ENCODE measurements around the gene TNFRSF9.
"Not testable (repeated sequence)": the region's sequence is repeated elsewhere in the genome, so short reads cannot be mapped to it uniquely, and the experiment has no call there.

Gene TNFRSF9

GRCh38 chr1:7971024-7971423, 30.4 kb upstream of the TNFRSF9 start:
- H3K36me3 ChIP-seq (ENCODE audit: control insufficient read depth, low read depth, low read length): peaks cover 59% of the 10 kb centered on the region
- no peak overlapping the region for H3K9ac ChIP-seq (ENCODE audit: low read length)

GRCh38 chr1:7970246-7970645, 29.6 kb upstream of the TNFRSF9 start:
- Histone ChIP-seq H3K36me3 (ENCODE audit: control insufficient read depth, low read depth, low read length) (peaks cover 65% of the 10 kb centered on the region), H3K27ac (ENCODE audit: low read length) (no peak overlapping the region), H3K9me3 (ENCODE audit: control insufficient read depth, low read depth, low read length) (no peaks in the 10 kb centered on the region), H3K9ac (ENCODE audit: low read length) (no peak overlapping the region), H3K4me3 (ENCODE audit: low read length) (no peak overlapping the region), H3K27me3 (ENCODE audit: control insufficient read depth, insufficient read depth, low read length) (no peaks in the 10 kb centered on the region), H3K4me1 (ENCODE audit: control insufficient read depth, low read depth, low read length) (no peaks in the 10 kb centered on the region)

More at GRCh38 chr1:7971024-7971423, 30.4 kb upstream of the TNFRSF9 start:
- Histone ChIP-seq H3K4me3 (ENCODE audit: low read length) (no peak overlapping the region), H3K27me3 (ENCODE audit: control insufficient read depth, insufficient read depth, low read length) (no peaks in the 10 kb centered on the region), H3K27ac (ENCODE audit: low read length) (no peak overlapping the region), H3K9me3 (ENCODE audit: control insufficient read depth, low read depth, low read length) (no peaks in the 10 kb centered on the region), H3K4me1 (ENCODE audit: control insufficient read depth, low read depth, low read length) (no peaks in the 10 kb centered on the region)

- Histone ChIP-seq H3K36me3 (ENCODE audit: control insufficient read depth, low read depth, low read length) (peaks cover 79% of the 10 kb centered on the region), H3K4me3 (ENCODE audit: low read length) (no peak overlapping the region), H3K27ac (ENCODE audit: low read length) (no peak overlapping the region), H3K4me1 (ENCODE audit: control insufficient read depth, low read depth, low read length) (no peaks in the 10 kb centered on the region), H3K27me3 (ENCODE audit: control insufficient read depth, insufficient read depth, low read length) (no peaks in the 10 kb centered on the region), H3K9ac (ENCODE audit: low read length) (no peak overlapping the region), H3K9me3 (ENCODE audit: control insufficient read depth, low read depth, low read length) (no peaks in the 10 kb centered on the region)
These were observed 27.0 kb upstream of the TNFRSF9 start for GRCh38 chr1:7967651-7968050.

DNA sequence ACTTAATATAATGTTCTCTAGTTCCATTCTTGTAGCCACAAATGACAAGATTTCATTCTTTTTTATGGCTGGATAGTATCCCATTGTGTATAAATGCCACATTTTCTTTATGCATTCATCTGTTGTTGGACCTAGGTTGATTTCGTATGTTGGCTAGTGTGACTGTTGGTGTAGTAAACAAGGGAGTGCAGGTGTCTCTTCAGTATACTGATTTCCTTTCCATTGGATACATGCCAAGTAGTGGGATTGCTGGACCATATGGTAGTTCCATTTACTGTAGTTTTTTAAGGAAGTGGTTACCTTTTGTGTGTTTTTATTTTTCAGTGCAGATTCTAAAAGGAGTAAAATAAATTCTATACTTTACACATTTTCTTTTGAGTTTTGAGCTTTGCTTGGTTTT, 26.6 kb upstream of the TNFRSF9 start:
- Histone ChIP-seq H3K4me3 (ENCODE audit: low read length) (no peak overlapping the region), H3K36me3 (ENCODE audit: control insufficient read depth, low read depth, low read length) (peaks cover 75% of the 10 kb centered on the region), H3K9ac (ENCODE audit: low read length) (no peak overlapping the region), H3K27ac (ENCODE audit: low read length) (no peak overlapping the region), H3K4me1 (ENCODE audit: control insufficient read depth, low read depth, low read length) (peaks cover 4% of the 10 kb centered on the region), H3K27me3 (ENCODE audit: control insufficient read depth, insufficient read depth, low read length) (no peaks in the 10 kb centered on the region), H3K9me3 (ENCODE audit: control insufficient read depth, low read depth, low read length) (no peaks in the 10 kb centered on the region)

GRCh38 chr1:7964476-7964875, 23.8 kb upstream of the TNFRSF9 start:
- Histone ChIP-seq H3K9ac (ENCODE audit: low read length) (no peak overlapping the region), H3K36me3 (ENCODE audit: control insufficient read depth, low read depth, low read length) (peaks cover 53% of the 10 kb centered on the region), H3K4me1 (ENCODE audit: control insufficient read depth, low read depth, low read length) (peaks cover 12% of the 10 kb centered on the region)

GRCh38 chr1:7963841-7964240, 23.2 kb upstream of the TNFRSF9 start:
- H3K9me3 ChIP-seq (ENCODE audit: control insufficient read depth, low read depth, low read length); H3K4me3 ChIP-seq (ENCODE audit: low read length); H3K27me3 ChIP-seq (ENCODE audit: control insufficient read depth, insufficient read depth, low read length); H3K9ac ChIP-seq (ENCODE audit: low read length); H3K27ac ChIP-seq (ENCODE audit: low read length): not testable (repeated sequence)
- Histone ChIP-seq H3K4me1 (ENCODE audit: control insufficient read depth, low read depth, low read length) (peaks cover 12% of the 10 kb centered on the region), H3K36me3 (ENCODE audit: control insufficient read depth, low read depth, low read length) (peaks cover 47% of the 10 kb centered on the region)

More at GRCh38 chr1:7964476-7964875, 23.8 kb upstream of the TNFRSF9 start:
- H3K4me3 ChIP-seq (ENCODE audit: low read length): no peak overlapping the region
- H3K9me3 ChIP-seq (ENCODE audit: control insufficient read depth, low read depth, low read length): no peaks in the 10 kb centered on the region
- no peak overlapping the region for H3K27ac ChIP-seq (ENCODE audit: low read length)
- no peaks in the 10 kb centered on the region for H3K27me3 ChIP-seq (ENCODE audit: control insufficient read depth, insufficient read depth, low read length)

DNA sequence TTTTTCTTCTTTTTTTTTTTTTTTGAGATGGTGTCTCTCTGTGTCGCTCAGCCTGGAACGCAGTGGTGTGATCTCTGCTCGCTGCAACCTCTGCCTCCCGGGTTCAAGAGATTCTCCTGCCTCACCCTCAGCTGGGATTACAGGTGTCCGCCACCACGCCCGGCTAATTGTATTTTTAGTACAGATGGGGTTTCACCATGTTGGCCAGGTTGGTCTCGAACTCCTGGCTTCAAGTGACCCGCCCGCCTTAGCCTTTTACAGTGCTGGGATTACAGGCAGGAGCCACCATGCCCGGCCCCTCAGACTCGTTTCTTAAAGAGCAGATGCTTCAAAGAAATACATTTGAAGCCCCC, 22.7 kb upstream of the TNFRSF9 start:
- H3K36me3 ChIP-seq (ENCODE audit: control insufficient read depth, low read depth, low read length): peaks cover 43% of the 10 kb centered on the region

GRCh38 chr1:7962636-7963377, 22.2 kb upstream of the TNFRSF9 start:
- Histone ChIP-seq H3K9ac (ENCODE audit: low read length) (peak overlapping the region; percentile 92), H3K4me1 (ENCODE audit: control insufficient read depth, low read depth, low read length) (peaks cover 12% of the 10 kb centered on the region), H3K36me3 (ENCODE audit: control insufficient read depth, low read depth, low read length) (peaks cover 43% of the 10 kb centered on the region), H3K27ac (ENCODE audit: low read length) (no peak overlapping the region), H3K4me3 (ENCODE audit: low read length) (peak overlapping the region; percentile 94), H3K9me3 (ENCODE audit: control insufficient read depth, low read depth, low read length) (no peaks in the 10 kb centered on the region), H3K27me3 (ENCODE audit: control insufficient read depth, insufficient read depth, low read length) (no peaks in the 10 kb centered on the region)

More for the DNA sequence above, 22.7 kb upstream of the TNFRSF9 start:
- not testable (repeated sequence) for H3K4me3 ChIP-seq (ENCODE audit: low read length); H3K27me3 ChIP-seq (ENCODE audit: control insufficient read depth, insufficient read depth, low read length); H3K9ac ChIP-seq (ENCODE audit: low read length); H3K27ac ChIP-seq (ENCODE audit: low read length); H3K9me3 ChIP-seq (ENCODE audit: control insufficient read depth, low read depth, low read length)
- peaks cover 12% of the 10 kb centered on the region for H3K4me1 ChIP-seq (ENCODE audit: control insufficient read depth, low read depth, low read length)

DNA sequence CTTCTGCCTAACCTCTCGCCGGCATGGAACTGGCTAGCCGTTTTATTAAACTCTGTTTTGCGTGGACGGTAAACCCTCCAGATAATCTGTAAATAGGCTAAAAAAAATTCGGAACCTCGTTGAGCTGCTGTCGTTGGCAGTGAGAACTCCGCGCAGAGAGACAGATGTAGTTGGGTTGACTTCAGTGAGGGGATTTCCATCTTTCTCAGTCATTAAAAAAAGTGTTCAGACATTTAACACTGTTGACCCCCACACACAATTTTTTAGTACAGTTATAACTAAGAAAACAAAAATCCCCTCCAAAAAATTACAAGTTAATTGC, 21.3 kb upstream of the TNFRSF9 start:
- peak overlapping the region; percentile 94 for H3K4me3 ChIP-seq (ENCODE audit: low read length)
- peaks cover 36% of the 10 kb centered on the region for H3K36me3 ChIP-seq (ENCODE audit: control insufficient read depth, low read depth, low read length)
- H3K4me1 ChIP-seq (ENCODE audit: control insufficient read depth, low read depth, low read length): peaks cover 12% of the 10 kb centered on the region
- peak overlapping the region; percentile 92 for H3K9ac ChIP-seq (ENCODE audit: low read length)
- H3K27me3 ChIP-seq (ENCODE audit: control insufficient read depth, insufficient read depth, low read length): no peaks in the 10 kb centered on the region
- H3K27ac ChIP-seq (ENCODE audit: low read length): peak overlapping the region; percentile 70
- H3K9me3 ChIP-seq (ENCODE audit: control insufficient read depth, low read depth, low read length): no peaks in the 10 kb centered on the region

- Histone ChIP-seq H3K9me3 (ENCODE audit: control insufficient read depth, low read depth, low read length) (no peaks in the 10 kb centered on the region), H3K4me1 (ENCODE audit: control insufficient read depth, low read depth, low read length) (peaks cover 12% of the 10 kb centered on the region), H3K27ac (ENCODE audit: low read length) (peak within 1 kb of the TSS; percentile 93), H3K27me3 (ENCODE audit: control insufficient read depth, insufficient read depth, low read length) (no peaks in the 10 kb centered on the region), H3K36me3 (ENCODE audit: control insufficient read depth, low read depth, low read length) (peaks cover 30% of the 10 kb centered on the region), H3K9ac (ENCODE audit: low read length) (peak within 1 kb of the TSS; percentile 92), H3K4me3 (ENCODE audit: low read length) (peak within 1 kb of the TSS; percentile 94)
These were observed 20.8 kb upstream of the TNFRSF9 start, which contains the start of gene PARK7 for GRCh38 chr1:7961216-7962013. Gene PARK7 (plus strand): TSS chr1:7961711. CDS start chr1:7962786, 1,075 bp downstream.

DNA sequence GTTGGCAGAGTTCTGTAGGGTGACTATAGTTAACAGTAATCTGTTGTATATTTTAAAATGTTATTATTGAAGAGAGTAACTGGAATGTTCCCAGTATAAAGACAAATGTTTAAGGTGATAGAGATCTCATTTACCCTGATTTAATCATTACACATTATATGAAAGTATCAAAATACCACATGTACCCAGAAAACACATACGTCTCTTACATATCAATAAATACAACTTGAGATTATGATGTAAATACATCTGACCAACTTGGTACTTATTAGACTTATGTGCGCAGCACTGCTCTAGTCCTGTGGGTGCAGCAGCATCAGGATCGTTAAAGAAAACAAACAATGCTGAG, 20.2 kb upstream of the TNFRSF9 start:
- Histone ChIP-seq H3K9me3 (ENCODE audit: control insufficient read depth, low read depth, low read length) (no peaks in the 10 kb centered on the region), H3K27me3 (ENCODE audit: control insufficient read depth, insufficient read depth, low read length) (no peaks in the 10 kb centered on the region), H3K36me3 (ENCODE audit: control insufficient read depth, low read depth, low read length) (peaks cover 25% of the 10 kb centered on the region), H3K27ac (ENCODE audit: low read length) (peak overlapping the region; percentile 93), H3K4me3 (ENCODE audit: low read length) (peak overlapping the region; percentile 94), H3K9ac (ENCODE audit: low read length) (peak overlapping the region; percentile 92), H3K4me1 (ENCODE audit: control insufficient read depth, low read depth, low read length) (peaks cover 12% of the 10 kb centered on the region)

DNA sequence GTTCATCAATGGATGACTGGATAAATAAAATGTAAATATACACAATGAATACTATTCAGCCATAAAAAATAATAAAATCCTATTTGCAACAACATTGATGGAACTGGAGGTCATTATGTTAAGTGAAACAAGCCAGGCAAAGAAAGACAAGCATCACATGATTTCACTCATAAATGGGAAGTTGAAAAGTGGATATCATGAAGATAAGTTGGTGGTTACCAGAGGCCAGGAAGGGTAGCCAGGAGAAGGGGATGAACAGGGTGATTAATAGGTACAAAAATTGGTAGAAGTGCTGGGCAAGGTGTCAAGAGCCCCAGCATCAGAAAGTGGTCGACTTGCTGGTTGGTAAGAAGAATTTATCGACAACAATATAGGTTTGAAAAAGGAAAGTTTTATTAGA, 19.5 kb upstream of the TNFRSF9 start:
- H3K4me3 ChIP-seq (ENCODE audit: low read length): peak overlapping the region; percentile 94
- H3K27ac ChIP-seq (ENCODE audit: low read length): no peak overlapping the region
- no peak overlapping the region for H3K9ac ChIP-seq (ENCODE audit: low read length)
- H3K4me1 ChIP-seq (ENCODE audit: control insufficient read depth, low read depth, low read length): peaks cover 12% of the 10 kb centered on the region
- H3K27me3 ChIP-seq (ENCODE audit: control insufficient read depth, insufficient read depth, low read length): no peaks in the 10 kb centered on the region
- H3K36me3 ChIP-seq (ENCODE audit: control insufficient read depth, low read depth, low read length): peaks cover 18% of the 10 kb centered on the region
- H3K9me3 ChIP-seq (ENCODE audit: control insufficient read depth, low read depth, low read length): no peaks in the 10 kb centered on the region

Measured in iPS-18a (cell line).